PC-3 (cell line): ENCODE data around the gene SLC25A45. TPM values are rescaled to one million over a fixed set of nuclear protein-coding genes. Genes with fewer than 3 reads are reported as not detected.

Experiments
- ATAC-seq: fragments of 200-7000 bp; cut with Tn5 transposase; 2 replicates; pipeline ENCODE4 v1.9.1; 2020; ENCODE audit warnings: mild to moderate bottlenecking, moderate library complexity
- BruUV-seq: library from RNA; stranded (reverse); fragments of 400-500 nt; replicated peaks from 2 replicates; lab custom pipeline; 2021; lab: Mats Ljungman, UMichigan
- CTCF ChIA-PET: fragments of 300-600 bp; sonication (Branson Sonifier 250); formaldehyde crosslinking; loops from one replicate; lab custom pipeline; 2022; ENCODE audit warnings: antibody characterized with exemption; lab: Charles Lee
- POLR2A ChIA-PET: fragments of 300-600 bp; sonication (Branson Sonifier 250); formaldehyde crosslinking; loops from one replicate; lab custom pipeline; 2022; ENCODE audit warnings: antibody characterized with exemption; ENCODE audit not compliant: unreplicated experiment; lab: Charles Lee
- DNase-seq: peaks from one replicate; pipeline ENCODE4 v3.0.0-alpha.2; 2015
- H2AFZ ChIP-seq: fragments of 300-600 bp; sonication (generic); 2 replicates; pipeline ENCODE4 v1.6.0; 2016; ENCODE audit warnings: antibody characterized with exemption, low read length
- H3F3A ChIP-seq: fragments of 300-600 bp; sonication (generic); one replicate; pipeline ENCODE4 v1.6.0; 2017; ENCODE audit warnings: antibody characterized with exemption, low read length, control low read depth, mild to moderate bottlenecking; ENCODE audit not compliant: unreplicated experiment
- H3K27ac ChIP-seq: fragments of 300-600 bp; sonication (generic); 2 replicates; pipeline ENCODE4 v1.5.1; 2016; ENCODE audit warnings: mild to moderate bottlenecking, low read length
- H3K27me3 ChIP-seq: fragments of 300-600 bp; sonication (generic); 2 replicates; pipeline ENCODE4 v1.6.1; 2016; ENCODE audit warnings: low read length, mixed read lengths
- H3K36me3 ChIP-seq: fragments of 300-600 bp; sonication (generic); 2 replicates; pipeline ENCODE4 v1.6.1; 2016; ENCODE audit warnings: low read depth, mixed run types, low read length, mixed read lengths
- H3K4me1 ChIP-seq: fragments of 300-600 bp; sonication (generic); 2 replicates; pipeline ENCODE4 v1.5.1; 2016; ENCODE audit warnings: low read length; ENCODE audit not compliant: insufficient read depth
- H3K4me2 ChIP-seq: fragments of 300-600 bp; sonication (generic); 2 replicates; pipeline ENCODE4 v1.6.0; 2016; ENCODE audit warnings: low read length
- H3K4me3 ChIP-seq: fragments of 300-600 bp; sonication (generic); 2 replicates; pipeline ENCODE4 v1.5.1; 2016; ENCODE audit warnings: mild to moderate bottlenecking, low read length, mixed read lengths
- H3K79me2 ChIP-seq: fragments of 300-600 bp; sonication (generic); 2 replicates; pipeline ENCODE4 v1.6.1; 2017; ENCODE audit warnings: low read length, mixed read lengths
- H3K9ac ChIP-seq: fragments of 300-600 bp; sonication (generic); 2 replicates; pipeline ENCODE4 v1.6.0; 2016; ENCODE audit warnings: mild to moderate bottlenecking, low read length
- H3K9me2 ChIP-seq: fragments of 300-600 bp; sonication (generic); replicated peaks from 2 replicates; pipeline ENCODE4 v1.6.1; 2016; ENCODE audit warnings: mixed run types, low read length, mixed read lengths
- H3K9me3 ChIP-seq: fragments of 300-600 bp; sonication (generic); 2 replicates; pipeline ENCODE4 v1.6.1; 2016; ENCODE audit warnings: low read length, mixed read lengths
- H4K20me1 ChIP-seq: fragments of 300-600 bp; sonication (generic); 2 replicates; pipeline ENCODE4 v1.6.1; 2016; ENCODE audit warnings: low read length, mixed read lengths
- EZH2 ChIP-seq: fragments of 300-600 bp; sonication (generic); IDR thresholded peaks from one replicate; pipeline ENCODE4 v1.6.1; 2017; ENCODE audit warnings: antibody characterized with exemption, mild to moderate bottlenecking, low read length; ENCODE audit not compliant: unreplicated experiment
- EZH2phosphoT487 ChIP-seq: fragments of 300-600 bp; sonication (generic); IDR thresholded peaks from 2 replicates; pipeline ENCODE4 v1.6.1; 2018; ENCODE audit warnings: mild to moderate bottlenecking, antibody characterized with exemption, low read length, borderline replicate concordance
- intact Hi-C: fragments of 100-400 bp; cut with micrococcal nuclease; formaldehyde crosslinking; loops from 2 replicates; pipeline ENCODE4 v1.9.0; 2023
- total RNA-seq: library from RNA; depleted of rRNA; stranded (reverse); fragments of >200 nt; gene quantifications from 2 replicates; pipeline ENCODE4 v1.2.3, GENCODE V29; 2014
- TF ChIP-seq, protein P1 (sequence below): fragments of 300-600 bp; sonication (generic); conservative IDR thresholded peaks from 2 replicates; pipeline ENCODE4 v1.5.1; 2017; ENCODE audit warnings: antibody characterized with exemption, low read depth, mild to moderate bottlenecking, low read length

The SLC25A45 gene
- total RNA-seq, 1 experiment from 2014 or later = 12.7 TPM

DNA sequence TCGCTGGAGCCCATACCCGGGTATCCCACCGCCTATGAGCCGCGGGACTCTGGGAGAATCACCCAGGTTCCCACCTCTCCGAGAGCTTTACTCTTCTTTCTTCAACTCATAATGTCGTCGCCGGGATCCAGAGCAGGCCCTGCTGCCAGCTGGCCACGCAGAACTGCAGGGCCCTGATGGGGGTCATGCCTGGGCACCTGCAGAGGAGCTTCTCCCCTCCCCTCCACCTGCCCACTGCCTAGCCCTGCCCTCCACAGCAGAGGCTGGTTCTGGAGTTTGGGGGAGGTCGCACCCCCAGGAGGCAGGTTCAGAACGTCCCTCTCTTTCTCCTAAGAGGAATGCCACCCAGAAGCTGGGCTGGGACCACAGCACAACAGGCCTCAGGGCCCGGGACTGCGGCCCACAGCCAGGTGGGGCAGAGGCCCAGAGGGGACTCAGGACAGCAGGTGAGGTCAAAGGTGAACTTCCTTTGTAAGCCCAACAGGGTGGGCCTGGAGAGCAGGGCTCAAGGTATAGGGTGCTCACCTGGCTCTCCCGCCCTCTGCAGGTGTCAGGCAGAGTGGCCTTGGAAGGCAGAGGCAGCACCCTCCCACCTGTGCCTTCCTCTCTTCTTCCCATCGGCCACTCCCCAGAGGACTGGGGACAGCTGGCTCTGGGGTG, 1.9 kb downstream of the SLC25A45 start:
- H3K4me3 ChIP-seq = no peak overlapping the region
- no peaks in the 10 kb centered on the region for H3K9me2 ChIP-seq
- TF ChIP-seq EZH2 (no peak), EZH2phosphoT487 (no peak)
- TF ChIP-seq, protein P1, sequence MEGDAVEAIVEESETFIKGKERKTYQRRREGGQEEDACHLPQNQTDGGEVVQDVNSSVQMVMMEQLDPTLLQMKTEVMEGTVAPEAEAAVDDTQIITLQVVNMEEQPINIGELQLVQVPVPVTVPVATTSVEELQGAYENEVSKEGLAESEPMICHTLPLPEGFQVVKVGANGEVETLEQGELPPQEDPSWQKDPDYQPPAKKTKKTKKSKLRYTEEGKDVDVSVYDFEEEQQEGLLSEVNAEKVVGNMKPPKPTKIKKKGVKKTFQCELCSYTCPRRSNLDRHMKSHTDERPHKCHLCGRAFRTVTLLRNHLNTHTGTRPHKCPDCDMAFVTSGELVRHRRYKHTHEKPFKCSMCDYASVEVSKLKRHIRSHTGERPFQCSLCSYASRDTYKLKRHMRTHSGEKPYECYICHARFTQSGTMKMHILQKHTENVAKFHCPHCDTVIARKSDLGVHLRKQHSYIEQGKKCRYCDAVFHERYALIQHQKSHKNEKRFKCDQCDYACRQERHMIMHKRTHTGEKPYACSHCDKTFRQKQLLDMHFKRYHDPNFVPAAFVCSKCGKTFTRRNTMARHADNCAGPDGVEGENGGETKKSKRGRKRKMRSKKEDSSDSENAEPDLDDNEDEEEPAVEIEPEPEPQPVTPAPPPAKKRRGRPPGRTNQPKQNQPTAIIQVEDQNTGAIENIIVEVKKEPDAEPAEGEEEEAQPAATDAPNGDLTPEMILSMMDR = no peak
- H2AFZ ChIP-seq = no peak overlapping the region
- H3K4me1 ChIP-seq = peaks cover 50% of the 10 kb centered on the region
- peak overlapping the region; percentile 98 for H3K27ac ChIP-seq
- intact Hi-C loops = no loop called here
- ATAC-seq (no peak), DNase-seq (no peak)
- ChIA-PET CTCF (interaction anchor here (0.6 to 1.1 kb wide), 2 partner anchors 9 to 63 kb away, joined by 3 read pairs; no protein-coding TSS in a partner anchor), POLR2A (interaction anchor here (0.5 kb wide), 1 partner anchor 75 kb away, joined by 3 read pairs; no protein-coding TSS in a partner anchor)
- no peaks in the 10 kb centered on the region for H3K36me3 ChIP-seq
- no peaks in the 10 kb centered on the region for H3K27me3 ChIP-seq
- peaks cover 13% of the 10 kb centered on the region for H3F3A ChIP-seq
- H4K20me1 ChIP-seq = no peaks in the 10 kb centered on the region
- no peaks in the 10 kb centered on the region for H3K9me3 ChIP-seq
- H3K4me2 ChIP-seq = peak overlapping the region; percentile 71
- H3K79me2 ChIP-seq = no peaks in the 10 kb centered on the region
- H3K9ac ChIP-seq = peak overlapping the region; percentile 95
- no TSS peak for BruUV-seq

DNA sequence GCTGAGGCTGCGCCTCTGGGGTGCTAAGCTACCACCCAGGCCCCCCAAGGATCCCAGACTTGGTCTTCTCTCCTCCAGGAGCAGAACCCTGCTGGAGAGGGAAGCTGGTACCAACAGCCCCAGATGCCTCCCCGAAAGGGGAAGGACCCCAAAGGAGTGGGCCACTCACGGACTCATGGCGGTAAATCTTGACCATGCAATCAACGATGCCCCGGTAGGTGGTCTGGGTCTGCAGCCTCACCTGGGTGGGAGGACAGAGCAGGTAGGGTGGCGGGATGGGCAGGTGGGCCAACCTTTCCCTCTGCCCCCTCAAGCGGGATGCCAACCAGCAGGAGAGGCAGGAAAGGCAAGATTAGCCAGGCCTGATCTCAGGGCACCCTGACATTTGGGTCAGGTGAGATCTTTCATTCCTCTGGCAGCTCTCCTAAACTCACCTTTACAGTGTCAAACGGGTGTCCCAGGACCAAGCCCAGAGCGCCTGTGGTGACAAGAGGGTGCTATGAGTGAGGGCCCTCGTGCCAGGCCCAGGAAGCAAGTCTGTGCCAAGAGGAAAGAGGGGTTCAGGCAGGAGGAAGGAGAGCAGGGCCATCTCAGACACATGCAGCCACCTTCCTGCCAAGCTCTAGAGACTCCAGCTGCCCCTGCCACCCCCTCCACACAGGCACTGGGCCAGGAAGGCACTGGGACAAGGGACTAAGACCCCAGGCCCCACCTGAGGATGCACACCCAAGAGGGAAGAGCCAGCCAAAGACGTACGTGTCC, 2.6 kb downstream of the SLC25A45 start:
- POLR2A ChIA-PET = no interaction called here
- CTCF ChIA-PET = interaction anchor here (1.1 kb wide), 1 partner anchor 9 kb away, joined by 3 read pairs; no protein-coding TSS in a partner anchor
- no peak overlapping the region for H2AFZ ChIP-seq
- no peaks in the 10 kb centered on the region for H3K27me3 ChIP-seq
- no peak for TF ChIP-seq EZH2phosphoT487
- TF ChIP-seq, protein P1 = no peak
- TF ChIP-seq EZH2 = no peak
- no peak overlapping the region for H3K4me3 ChIP-seq
- H3K9me3 ChIP-seq = no peaks in the 10 kb centered on the region
- no peaks in the 10 kb centered on the region for H3K79me2 ChIP-seq
- H3K9me2 ChIP-seq = no peaks in the 10 kb centered on the region
- no TSS peak for BruUV-seq
- intact Hi-C loops = no loop called here
- no peaks in the 10 kb centered on the region for H3K36me3 ChIP-seq
- peaks cover 13% of the 10 kb centered on the region for H3F3A ChIP-seq
- DNase-seq (no peak), ATAC-seq (no peak)
- no peak overlapping the region for H3K4me2 ChIP-seq
- no peaks in the 10 kb centered on the region for H4K20me1 ChIP-seq
- H3K4me1 ChIP-seq = peaks cover 43% of the 10 kb centered on the region
- peak overlapping the region; percentile 98; the same call in 1 of the 2 replicates for H3K27ac ChIP-seq
- no peak overlapping the region for H3K9ac ChIP-seq
